ENCODE data around the gene DPP9.
"Not testable (repeated sequence)": the region's sequence is repeated elsewhere in the genome, so short reads cannot be mapped to it uniquely, and the experiment has no call there.

- TF ChIP-seq, protein P1, sequence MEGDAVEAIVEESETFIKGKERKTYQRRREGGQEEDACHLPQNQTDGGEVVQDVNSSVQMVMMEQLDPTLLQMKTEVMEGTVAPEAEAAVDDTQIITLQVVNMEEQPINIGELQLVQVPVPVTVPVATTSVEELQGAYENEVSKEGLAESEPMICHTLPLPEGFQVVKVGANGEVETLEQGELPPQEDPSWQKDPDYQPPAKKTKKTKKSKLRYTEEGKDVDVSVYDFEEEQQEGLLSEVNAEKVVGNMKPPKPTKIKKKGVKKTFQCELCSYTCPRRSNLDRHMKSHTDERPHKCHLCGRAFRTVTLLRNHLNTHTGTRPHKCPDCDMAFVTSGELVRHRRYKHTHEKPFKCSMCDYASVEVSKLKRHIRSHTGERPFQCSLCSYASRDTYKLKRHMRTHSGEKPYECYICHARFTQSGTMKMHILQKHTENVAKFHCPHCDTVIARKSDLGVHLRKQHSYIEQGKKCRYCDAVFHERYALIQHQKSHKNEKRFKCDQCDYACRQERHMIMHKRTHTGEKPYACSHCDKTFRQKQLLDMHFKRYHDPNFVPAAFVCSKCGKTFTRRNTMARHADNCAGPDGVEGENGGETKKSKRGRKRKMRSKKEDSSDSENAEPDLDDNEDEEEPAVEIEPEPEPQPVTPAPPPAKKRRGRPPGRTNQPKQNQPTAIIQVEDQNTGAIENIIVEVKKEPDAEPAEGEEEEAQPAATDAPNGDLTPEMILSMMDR (IDR thresholded peaks at IDR 0.05; ENCODE audit: low read depth, low read length, poor library complexity, severe bottlenecking): not testable (repeated sequence)
- TF ChIP-seq EZH2phosphoT487 (IDR thresholded peaks at IDR 0.05; ENCODE audit: borderline replicate concordance, low read length): not testable (repeated sequence)
These were observed 8.5 kb downstream of the DPP9 start for GRCh38 chr19:4715178-4715528.

Measured in DOHH2 (cell line).